Adrenal gland (tissue), 12 donors: ENCODE results near the gene NUBP1. TPM values are rescaled to one million over a fixed set of nuclear protein-coding genes. Genes with fewer than 3 reads are reported as not detected.

Experiments
- DNase-seq, 7 donors: peaks; one replicate each; pipeline ENCODE4 v3.0.0-alpha.2; 2019 to 2020
- H3K27ac ChIP-seq, 5 donors: fragments of 200-600 bp; sonication (generic) in 4 of 5; 1 replicate in 3 of 5; 2 replicates in 2 of 5; pipeline versions ENCODE4 v1.5.1 to v1.8.0; 2016 to 2020; ENCODE audit warnings: mild to moderate bottlenecking in 1 of 5
- H3K27me3 ChIP-seq: fragments of 200-600 bp; 2 replicates; pipeline ENCODE4 v1.8.0; 2021
- H3K36me3 ChIP-seq, 2 donors: fragments of 200-600 bp; replicated peaks in 1 of 2; 1 replicate in 1 of 2; 2 replicates in 1 of 2; pipeline versions ENCODE4 v1.5.1 to v1.8.0; 2018 to 2022
- H3K4me1 ChIP-seq, 2 donors: fragments of 200-600 bp; replicated peaks in 1 of 2; 1 replicate in 1 of 2; 2 replicates in 1 of 2; pipeline versions ENCODE4 v1.5.1 to v1.8.0; 2018 to 2021
- H3K4me3 ChIP-seq, 4 donors: fragments of 200-600 bp; sonication (generic) in 3 of 4; one replicate each; pipeline ENCODE4 v1.5.1; 2016 to 2018
- H3K9me3 ChIP-seq, 3 donors: fragments of 200-600 bp; sonication (generic) in 1 of 3; replicated peaks in 1 of 3; 1 replicate in 2 of 3; 2 replicates in 1 of 3; pipeline versions ENCODE4 v1.5.1 to v1.8.0; 2016 to 2021
- POLR2A ChIP-seq, 2 donors: fragments of 450-650 bp; IDR thresholded peaks; one replicate each; pipeline ENCODE4 v1.6.1; 2017; ENCODE audit warnings: antibody characterized with exemption in 2 of 2, mild to moderate bottlenecking in 2 of 2, moderate library complexity in 1 of 2
- WGBS, 4 donors: extraction: QIAGEN DNeasy Blood & Tissue Kit in 2 of 4; methylation state at CpG; one replicate each; pipeline versions ENCODE4 v1.1.5 to v1.1.7; 2013 to 2017; 5-methylcytosine and 5-hydroxymethylcytosine counted together
- intact Hi-C, 2 donors: fragments of 100-400 bp; cut with DNase I; formaldehyde crosslinking; loops; one replicate each; pipeline versions ENCODE4 v1.14.1 to v1.15.0; 2022 to 2023
- polyA plus RNA-seq, 3 donors: library from polyadenylated mRNA; stranded (reverse); fragments of 200-250 nt in 2 of 3; fragments of 350-450 nt in 1 of 3; fragmentation: Illumina TruSeq in 1 of 3; extraction: RNeasy Lipid Tissue Mini Kit (QIAGEN cat#74804) in 1 of 3; gene quantifications; one replicate each; pipeline ENCODE4 v1.2.3, GENCODE V29; 2013 to 2014
- total RNA-seq, 9 donors: library from RNA; depleted of rRNA in 4 of 9; stranded (reverse); fragments of >200 nt in 4 of 9; fragments of 120-200 nt in 1 of 9; fragmentation: NEBNext Ultra II Directional in 1 of 9; extraction: Animal tissue kit (Norgen Biotek cat#: 25700) in 1 of 9; gene quantifications; one replicate each; pipeline versions ENCODE4 v1.1.0 to v1.2.4, GENCODE V29; 2013 to 2023
- TF ChIP-seq, protein P1 (sequence below), 6 experiments: fragments of 450-650 bp in 4 of 6; fragments of 200-600 bp in 2 of 6; sonication (generic) in 1 of 6; IDR thresholded peaks; 1 replicate in 5 of 6; 2 replicates in 1 of 6; pipeline versions ENCODE4 v1.5.1 to v1.8.0; 2016 to 2021; ENCODE audit warnings: antibody characterized with exemption in 6 of 6, mild to moderate bottlenecking in 2 of 6, moderate library complexity in 1 of 6
- donor health status: healthy with polysubstance abuse.
- donor health status: Bipolar disorder and iron deficiency.
- donor health status: DM: yes; HTN: yes; CAD: no.
- donor health status: DM: no; HTN: no; CAD: no.
- donor health status: DM: no; HTN: no; CAD: no.
- donor health status: DM: yes; HTN: yes; CAD: no.

NUBP1 gene
- total and polyA plus RNA-seq, 12 donors: 22.5 to 91.8 (median 57.4) TPM

DNA sequence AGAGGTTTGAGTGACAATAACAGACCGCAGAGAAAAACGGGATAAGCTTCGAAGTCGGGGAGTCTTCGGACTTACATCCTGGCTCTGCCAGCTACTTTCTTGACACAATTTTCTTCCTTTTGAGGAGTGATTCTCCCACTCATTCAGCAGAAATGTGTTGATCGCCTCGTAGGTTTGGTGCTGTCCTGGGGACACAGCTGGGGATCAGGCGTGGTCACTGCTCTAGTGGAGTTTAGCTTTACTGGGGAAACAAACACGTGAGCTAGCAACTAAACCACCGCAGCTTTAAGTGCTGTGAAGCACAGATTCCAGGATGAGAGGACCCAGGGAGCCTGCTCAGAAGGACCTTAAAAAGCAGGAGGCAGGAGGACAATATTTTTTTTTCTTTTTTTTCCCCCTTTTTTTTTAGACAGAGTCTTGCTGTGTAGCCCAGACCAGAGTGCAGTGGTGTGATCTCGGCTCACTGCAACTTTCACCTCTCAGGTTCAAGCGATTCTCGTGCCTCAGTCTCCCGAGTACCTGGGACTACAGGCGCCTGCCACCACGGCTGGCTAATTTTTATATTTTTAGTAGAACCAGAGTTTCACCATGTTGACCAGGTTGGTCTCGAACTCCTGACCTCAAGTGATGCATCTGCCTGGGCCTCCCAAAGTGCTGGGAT lies 858 bp downstream of the NUBP1 start:
- WGBS, 4 donors: 36 to 42% (median 39%) methylated on average over 16 to 17 of the region's 17 CpGs

DNA sequence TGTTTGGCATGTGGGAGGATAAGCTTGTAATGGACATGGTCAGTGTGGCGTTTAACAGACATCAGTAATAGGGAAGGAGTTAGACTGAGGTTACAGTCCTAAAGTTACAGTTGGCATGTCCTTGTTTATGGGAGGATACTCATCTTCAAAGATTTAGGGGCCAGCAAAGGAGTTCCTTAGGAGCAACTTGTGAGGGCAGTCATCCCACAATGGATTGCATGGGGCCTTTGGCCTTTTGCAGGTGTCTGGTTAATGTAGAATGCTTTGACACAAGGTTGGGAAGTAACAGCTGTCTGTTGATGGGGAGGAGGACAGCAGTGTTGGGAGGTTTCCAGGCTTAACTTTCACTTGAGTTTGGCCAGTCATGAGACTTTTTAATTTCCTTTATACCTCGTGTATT lies 2.2 kb downstream of the NUBP1 start:
- peaks cover 21 to 48% of the 10 kb centered on the region in 2 donors for H3K4me1 ChIP-seq
- H3K9me3 ChIP-seq: no peaks in the 10 kb centered on the region
- H3K36me3 ChIP-seq: peaks cover 0 to 17% of the 10 kb centered on the region in 2 donors
- H3K27ac ChIP-seq: peak overlapping the region in 1 of 5 donors; percentile 22
- no peak overlapping the region for H3K4me3 ChIP-seq
- 60 to 78% (median 67%) methylated on average over 2 of the region's 2 CpGs for WGBS, 4 donors
- intact Hi-C loops: loop anchor here (5.0 kb wide), 2 partner anchors 86 to 171 kb away; no protein-coding TSS in a partner anchor
- H3K27me3 ChIP-seq: no peaks in the 10 kb centered on the region
- TF ChIP-seq, protein P1, sequence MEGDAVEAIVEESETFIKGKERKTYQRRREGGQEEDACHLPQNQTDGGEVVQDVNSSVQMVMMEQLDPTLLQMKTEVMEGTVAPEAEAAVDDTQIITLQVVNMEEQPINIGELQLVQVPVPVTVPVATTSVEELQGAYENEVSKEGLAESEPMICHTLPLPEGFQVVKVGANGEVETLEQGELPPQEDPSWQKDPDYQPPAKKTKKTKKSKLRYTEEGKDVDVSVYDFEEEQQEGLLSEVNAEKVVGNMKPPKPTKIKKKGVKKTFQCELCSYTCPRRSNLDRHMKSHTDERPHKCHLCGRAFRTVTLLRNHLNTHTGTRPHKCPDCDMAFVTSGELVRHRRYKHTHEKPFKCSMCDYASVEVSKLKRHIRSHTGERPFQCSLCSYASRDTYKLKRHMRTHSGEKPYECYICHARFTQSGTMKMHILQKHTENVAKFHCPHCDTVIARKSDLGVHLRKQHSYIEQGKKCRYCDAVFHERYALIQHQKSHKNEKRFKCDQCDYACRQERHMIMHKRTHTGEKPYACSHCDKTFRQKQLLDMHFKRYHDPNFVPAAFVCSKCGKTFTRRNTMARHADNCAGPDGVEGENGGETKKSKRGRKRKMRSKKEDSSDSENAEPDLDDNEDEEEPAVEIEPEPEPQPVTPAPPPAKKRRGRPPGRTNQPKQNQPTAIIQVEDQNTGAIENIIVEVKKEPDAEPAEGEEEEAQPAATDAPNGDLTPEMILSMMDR (IDR thresholded peaks at IDR 0.05): no peak
- no peak for TF ChIP-seq POLR2A (IDR thresholded peaks at IDR 0.05)
- DNase-seq: peak in 1 of 7 donors; percentile 8

More for the DNA sequence above, 858 bp downstream of the NUBP1 start:
- Histone ChIP-seq H3K27me3 (no peaks in the 10 kb centered on the region), H3K4me3 (peak overlapping the region in 2 of 4 donors; percentile 20 to 61), H3K4me1 (peaks cover 15 to 34% of the 10 kb centered on the region in 2 donors), H3K27ac (peak overlapping the region; percentile 22 to 100 (median 95)), H3K9me3 (no peaks in the 10 kb centered on the region), H3K36me3 (peaks cover 0 to 17% of the 10 kb centered on the region in 2 donors)
- peak in 6 of 7 donors; percentile 23 to 55 (median 44) for DNase-seq
- TF ChIP-seq POLR2A (IDR thresholded peaks at IDR 0.05): no peak
- TF ChIP-seq, protein P1 (IDR thresholded peaks at IDR 0.05): no peak
- intact Hi-C loops: loop anchor here (5.0 kb wide), 2 partner anchors 88 to 173 kb away; no protein-coding TSS in a partner anchor

DNA sequence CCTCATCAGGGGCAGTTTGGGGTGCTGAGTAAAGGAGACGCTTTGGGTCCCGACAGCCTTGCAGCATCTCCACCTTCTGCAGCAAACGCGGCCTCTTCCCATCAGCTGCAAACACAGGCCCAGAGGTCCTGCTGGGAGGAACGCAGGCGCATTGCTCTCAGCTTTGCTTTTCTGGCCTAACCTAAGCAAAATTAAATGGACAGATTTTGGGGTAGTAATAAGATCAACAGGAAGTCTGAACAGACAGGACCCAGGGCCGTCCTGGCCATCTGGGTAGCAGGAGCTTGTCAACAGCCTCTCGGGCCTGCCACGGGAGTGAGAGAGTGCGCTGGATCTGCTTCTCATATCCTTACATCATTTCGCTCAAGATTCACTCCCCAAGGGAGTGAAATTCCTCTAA lies 7.2 kb downstream of the NUBP1 start:
- no peaks in the 10 kb centered on the region for H3K9me3 ChIP-seq
- H3K4me1 ChIP-seq: peaks cover 10 to 28% of the 10 kb centered on the region in 2 donors
- DNase-seq: no peak
- WGBS, 4 donors: 78 to 86% (median 83%) methylated on average over 6 to 11 of the region's 11 CpGs
- H3K27ac ChIP-seq: peak overlapping the region in 2 of 5 donors; percentile 88 to 91
- no peaks in the 10 kb centered on the region for H3K27me3 ChIP-seq
- no peak overlapping the region for H3K4me3 ChIP-seq
- TF ChIP-seq POLR2A (IDR thresholded peaks at IDR 0.05): no peak
- TF ChIP-seq, protein P1 (IDR thresholded peaks at IDR 0.05): no peak
- peaks cover 0 to 31% of the 10 kb centered on the region in 2 donors for H3K36me3 ChIP-seq
- intact Hi-C loops: no loop called here

DNA sequence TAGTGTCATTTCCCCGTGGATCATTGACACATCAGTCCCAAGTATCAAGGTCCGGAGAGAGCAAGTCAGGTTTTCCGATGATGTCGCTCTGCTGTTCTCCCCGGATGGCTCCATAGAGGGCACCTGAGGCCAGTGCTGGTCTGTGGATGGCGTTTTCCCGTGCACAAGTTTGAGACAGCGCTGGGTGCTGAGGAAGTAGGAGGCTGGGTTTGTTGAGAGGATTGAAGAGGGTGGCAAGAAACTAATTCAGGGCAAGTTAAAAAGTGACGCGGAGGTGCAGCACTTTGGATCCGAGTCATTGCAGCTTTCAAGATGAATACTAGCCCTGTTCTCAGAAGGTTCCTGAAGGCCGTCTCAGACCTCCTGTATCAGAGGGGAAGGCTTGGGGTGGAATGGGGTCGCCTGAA lies 7.7 kb downstream of the NUBP1 start:
- peaks cover 0 to 36% of the 10 kb centered on the region in 2 donors for H3K36me3 ChIP-seq
- H3K4me1 ChIP-seq: peaks cover 10 to 25% of the 10 kb centered on the region in 2 donors
- no peaks in the 10 kb centered on the region for H3K9me3 ChIP-seq
- DNase-seq: peak in 2 of 7 donors; percentile 42 to 51
- TF ChIP-seq POLR2A (IDR thresholded peaks at IDR 0.05): no peak
- TF ChIP-seq, protein P1 (IDR thresholded peaks at IDR 0.05): no peak
- 68 to 81% (median 74%) methylated on average over 13 of the region's 13 CpGs for WGBS, 4 donors
- intact Hi-C loops: no loop called here
- no peak overlapping the region for H3K4me3 ChIP-seq
- peak overlapping the region in 2 of 5 donors; percentile 88 to 91 for H3K27ac ChIP-seq
- no peaks in the 10 kb centered on the region for H3K27me3 ChIP-seq
